HG03175 (cell line): Measurements from ENCODE around the gene FSIP1.

Experiments
- ATAC-seq: cut with Tn5 transposase; IDR thresholded peaks from one replicate; pipeline ENCODE4 v1.9.1; 2021; ENCODE audit warnings: mild to moderate bottlenecking, moderate library complexity; ENCODE audit not compliant: unreplicated experiment

Gene FSIP1

GRCh38 chr15:39721893-39722292, 60.7 kb downstream of the FSIP1 start:
- no peak for ATAC-seq

- no peak for ATAC-seq
These were observed 61.7 kb downstream of the FSIP1 start for GRCh38 chr15:39720621-39721611.

GRCh38 chr15:39720081-39720480, 62.6 kb downstream of the FSIP1 start:
- ATAC-seq: no peak

DNA sequence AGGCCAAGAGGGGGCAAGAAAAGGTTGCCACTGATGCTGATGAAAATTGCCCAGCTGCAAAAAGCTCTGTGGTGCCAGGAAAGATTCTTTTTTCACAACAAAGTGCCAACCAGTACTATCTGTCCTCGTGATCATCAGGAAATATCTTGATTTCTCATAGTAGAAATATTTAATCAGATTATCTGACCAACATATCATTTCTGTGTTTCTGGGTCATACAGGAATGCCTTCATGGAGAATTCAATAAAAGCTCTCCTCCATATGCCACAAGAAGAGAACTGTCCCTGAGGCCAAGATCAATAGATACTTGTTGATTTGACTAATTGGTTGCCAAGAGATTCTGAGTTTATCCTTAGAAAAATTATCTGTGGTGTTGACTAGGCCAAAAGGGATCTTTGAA, 63.5 kb downstream of the FSIP1 start:
- no peak for ATAC-seq

- no peak for ATAC-seq
These were observed 65.5 kb downstream of the FSIP1 start for GRCh38 chr15:39717134-39717533.

GRCh38 chr15:39714251-39714650, 68.4 kb downstream of the FSIP1 start:
- no peak for ATAC-seq

GRCh38 chr15:39713846-39714245, 68.8 kb downstream of the FSIP1 start:
- no peak for ATAC-seq

GRCh38 chr15:39710681-39711080, 72.0 kb downstream of the FSIP1 start:
- ATAC-seq: no peak

- ATAC-seq: no peak
These were observed 72.7 kb downstream of the FSIP1 start for GRCh38 chr15:39709941-39710340.

DNA sequence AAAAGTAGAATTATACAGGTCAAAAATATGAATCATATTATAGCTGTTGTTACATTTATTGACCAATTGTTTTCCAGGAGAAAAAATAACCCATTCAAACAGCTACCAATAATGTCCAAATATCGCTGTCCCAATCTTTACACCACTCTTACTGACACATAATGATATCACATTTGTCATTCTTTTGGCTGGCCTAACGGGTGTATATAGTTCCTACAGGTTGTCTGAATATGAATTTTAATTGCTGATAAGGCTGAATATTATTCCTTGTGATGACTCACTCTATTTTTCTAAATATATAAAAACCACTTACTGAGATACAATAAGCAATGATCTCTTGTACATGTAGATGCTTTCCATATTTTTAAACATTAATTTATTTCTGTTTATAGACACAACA, 76.4 kb downstream of the FSIP1 start:
- ATAC-seq: no peak

- ATAC-seq: no peak
These were observed 78.0 kb downstream of the FSIP1 start for GRCh38 chr15:39704689-39705088.

GRCh38 chr15:39704235-39704634, 78.4 kb downstream of the FSIP1 start:
- no peak for ATAC-seq

DNA sequence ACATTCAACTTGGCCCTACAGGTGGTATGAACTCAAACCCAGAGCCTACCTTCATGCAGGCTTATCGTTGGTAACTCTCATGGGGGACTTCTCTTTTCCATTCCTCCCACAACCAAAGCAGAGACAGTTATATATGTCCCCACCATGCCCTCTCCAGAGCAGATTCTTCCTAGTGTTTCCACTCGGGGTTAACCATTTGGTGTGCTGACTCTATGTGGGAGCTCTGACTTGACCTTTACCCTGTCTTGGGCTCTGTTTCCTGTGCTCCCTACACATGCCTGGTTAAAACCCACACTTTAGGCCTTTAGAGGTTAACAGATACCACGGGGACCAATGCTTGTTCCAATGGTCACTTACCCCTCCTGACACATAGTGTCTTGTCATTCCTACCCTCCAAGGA, 80.7 kb downstream of the FSIP1 start:
- no peak for ATAC-seq

DNA sequence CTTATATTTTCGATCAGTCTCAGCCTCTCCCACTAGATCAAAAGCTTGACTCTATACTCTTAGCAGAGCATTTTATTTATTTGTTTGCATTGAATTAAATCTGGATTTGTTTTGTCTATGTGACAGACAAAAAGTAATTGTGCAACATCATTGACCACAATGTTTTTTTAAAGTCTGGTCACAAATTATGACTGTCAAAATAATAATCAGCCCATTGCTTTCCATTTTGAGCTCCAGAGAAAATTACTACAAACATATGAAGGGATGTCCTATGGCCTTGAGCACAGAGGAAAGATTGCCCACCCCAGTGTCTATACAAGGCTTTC, 82.3 kb downstream of the FSIP1 start:
- ATAC-seq: no peak

- no peak for ATAC-seq
These were observed 82.9 kb downstream of the FSIP1 start for GRCh38 chr15:39699516-39700374.

DNA sequence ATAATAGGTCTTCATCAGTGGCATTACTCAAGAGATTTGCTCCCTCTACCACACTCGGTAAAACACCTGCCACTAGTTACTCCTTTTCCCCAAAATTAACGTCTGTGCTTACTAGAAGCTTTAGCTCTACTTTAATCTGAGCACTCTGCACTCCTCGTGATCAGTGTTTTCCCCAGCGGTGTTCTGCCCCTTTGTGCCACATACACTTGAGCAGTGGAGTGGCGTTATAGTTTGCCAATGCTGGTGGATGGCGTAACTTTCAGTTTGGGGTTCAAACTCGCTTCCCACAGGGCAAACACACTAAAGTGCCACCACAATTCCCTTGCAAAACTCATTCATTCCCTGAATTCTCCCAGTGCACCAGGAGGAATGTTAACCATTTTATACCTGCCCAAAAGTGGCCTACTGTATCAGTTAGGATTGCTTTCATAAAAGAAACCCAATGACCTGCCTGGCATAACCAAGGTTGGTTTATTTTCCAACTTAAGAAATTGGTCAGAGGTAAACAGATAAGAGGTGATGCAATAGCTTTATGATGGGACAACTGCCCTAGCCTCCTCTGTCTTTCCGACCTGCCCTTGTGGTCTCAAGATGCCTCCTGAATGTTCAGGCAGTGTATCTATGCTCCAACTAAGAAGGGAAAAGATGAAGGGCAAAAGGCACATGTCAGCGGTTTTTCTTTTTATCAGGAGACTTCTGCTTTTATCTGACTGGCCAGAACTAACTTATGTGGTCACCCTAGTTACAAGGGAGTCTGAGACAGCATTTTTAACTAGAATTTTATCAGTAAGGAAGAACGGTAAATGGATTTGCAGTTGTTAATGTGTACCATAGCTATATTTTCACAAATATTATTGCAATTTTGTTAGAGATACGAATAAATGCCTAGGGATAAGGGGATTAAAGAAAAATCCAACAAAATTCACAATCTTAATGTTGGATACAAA, 83.9 kb downstream of the FSIP1 start:
- ATAC-seq: no peak

- ATAC-seq: no peak
These were observed 85.1 kb downstream of the FSIP1 start for GRCh38 chr15:39697509-39697908.

- no peak for ATAC-seq
These were observed 86.8 kb downstream of the FSIP1 start for GRCh38 chr15:39695793-39696192.

- no peak for ATAC-seq
These were observed 90.0 kb downstream of the FSIP1 start for GRCh38 chr15:39692356-39693327.
